DMS53 (cell line): ENCODE results near the gene PLSCR1.

Experiments used
- DNase-seq: peaks from one replicate; lab custom pipeline; 2025; lab: John Stamatoyannopoulos, UW

The PLSCR1 gene, protein sequence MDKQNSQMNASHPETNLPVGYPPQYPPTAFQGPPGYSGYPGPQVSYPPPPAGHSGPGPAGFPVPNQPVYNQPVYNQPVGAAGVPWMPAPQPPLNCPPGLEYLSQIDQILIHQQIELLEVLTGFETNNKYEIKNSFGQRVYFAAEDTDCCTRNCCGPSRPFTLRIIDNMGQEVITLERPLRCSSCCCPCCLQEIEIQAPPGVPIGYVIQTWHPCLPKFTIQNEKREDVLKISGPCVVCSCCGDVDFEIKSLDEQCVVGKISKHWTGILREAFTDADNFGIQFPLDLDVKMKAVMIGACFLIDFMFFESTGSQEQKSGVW

DNA sequence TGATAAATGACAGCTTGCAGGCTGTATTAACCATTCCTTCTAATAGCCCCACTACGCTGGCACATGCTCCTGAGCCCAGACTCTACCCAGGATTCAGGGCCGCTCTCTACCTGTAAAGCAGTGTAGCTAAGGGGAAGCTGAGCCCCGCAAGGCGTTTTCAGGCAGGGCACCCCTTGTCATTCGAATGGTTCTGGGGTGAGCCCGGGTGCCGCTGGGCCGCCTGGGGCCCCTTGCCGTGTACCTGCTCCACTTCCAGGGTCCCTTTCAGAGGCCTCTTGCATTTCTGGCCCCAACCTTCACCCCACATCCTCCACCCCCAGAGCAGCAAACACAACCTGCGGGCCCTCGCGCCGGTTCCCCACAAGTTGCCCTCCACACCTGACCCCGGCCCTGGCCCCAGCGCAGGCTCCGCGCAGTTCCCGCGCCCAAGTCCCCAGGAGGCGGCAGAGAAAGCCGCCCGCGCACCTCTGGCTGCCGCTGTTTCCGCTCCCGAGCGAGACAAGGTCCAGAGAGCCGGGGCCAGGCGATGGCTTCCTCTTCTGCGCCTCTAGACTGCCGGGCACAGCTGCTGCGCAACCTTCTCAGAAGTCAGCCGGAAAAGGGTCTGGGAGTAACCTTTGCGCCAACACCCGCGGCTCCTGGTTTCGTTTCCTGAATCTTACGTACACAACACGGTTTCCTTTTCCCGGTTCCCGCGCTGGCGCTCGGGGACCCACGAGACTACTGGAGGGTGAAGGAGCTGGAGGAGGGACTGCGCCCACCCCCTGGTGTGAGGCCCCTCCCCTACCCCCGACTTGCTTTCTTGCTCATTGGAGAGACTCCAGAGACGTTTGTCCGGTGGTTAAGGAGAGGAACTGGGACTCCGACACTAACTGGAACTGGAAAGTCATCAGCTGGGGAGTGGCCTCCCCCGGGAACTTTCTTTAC, at the start of gene PLSCR1:
Gene PLSCR1 (minus strand): TSS at position 606 of the 927 bp plus-strand sequence. CDS start 8,055 bp downstream, outside the sequence.
- DNase-seq: peak; percentile 88

DNA sequence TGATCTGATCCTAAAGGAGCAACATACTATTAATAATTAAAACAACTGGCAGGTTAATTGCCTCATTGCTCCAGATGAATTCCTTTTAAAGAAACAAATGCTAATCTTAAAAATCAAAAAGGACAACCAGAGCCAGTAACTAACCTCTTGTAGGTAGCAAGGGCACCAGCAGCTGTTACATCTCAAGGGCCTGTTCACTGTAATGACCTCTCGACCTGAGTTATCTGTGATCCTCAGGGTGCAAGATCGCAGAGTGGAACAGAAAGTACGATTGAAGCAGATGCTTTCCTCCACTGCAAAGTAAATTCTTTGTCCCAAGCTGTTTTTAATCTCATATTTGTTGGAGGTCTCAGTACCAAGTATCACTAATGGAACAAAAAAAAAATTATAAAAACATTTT, 49.4 kb upstream of the PLSCR1 start:
- no peak for DNase-seq

GRCh38 chr3:146590521-146590920, 46.1 kb upstream of the PLSCR1 start:
- no peak for DNase-seq

GRCh38 chr3:146589899-146590508, 45.6 kb upstream of the PLSCR1 start:
- peak; percentile 66 for DNase-seq

GRCh38 chr3:146585156-146585555, 40.7 kb upstream of the PLSCR1 start:
- DNase-seq: no peak

- DNase-seq: no peak
These were observed 37.6 kb upstream of the PLSCR1 start for GRCh38 chr3:146581951-146582467.

DNA sequence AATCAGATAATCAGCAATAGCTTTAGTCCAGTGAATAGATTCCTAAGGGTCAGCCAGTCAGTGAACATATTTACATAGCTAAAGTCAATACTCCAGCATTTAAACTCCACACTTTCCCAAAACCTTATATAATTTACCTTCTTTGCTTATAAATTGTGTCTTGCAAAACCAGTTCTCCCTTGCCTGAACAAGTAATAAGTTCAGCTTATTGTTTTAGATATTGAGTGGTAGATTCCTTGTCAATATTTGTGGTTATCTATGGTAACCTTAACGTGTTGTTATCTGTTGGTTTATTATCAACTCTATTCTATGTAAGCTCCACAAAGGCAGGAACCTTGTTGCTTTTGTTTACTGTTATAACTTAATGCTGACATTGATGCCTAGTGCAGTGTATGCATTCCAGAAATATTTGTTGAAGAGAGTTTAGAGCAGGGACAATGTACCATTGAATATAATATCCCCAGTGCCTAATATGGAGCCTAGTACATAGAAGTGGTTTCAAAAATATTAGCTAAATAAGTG, 36.7 kb upstream of the PLSCR1 start:
- DNase-seq: peak; percentile 61

- DNase-seq: peak; percentile 74
These were observed 33.3 kb upstream of the PLSCR1 start for GRCh38 chr3:146577662-146578061.

DNA sequence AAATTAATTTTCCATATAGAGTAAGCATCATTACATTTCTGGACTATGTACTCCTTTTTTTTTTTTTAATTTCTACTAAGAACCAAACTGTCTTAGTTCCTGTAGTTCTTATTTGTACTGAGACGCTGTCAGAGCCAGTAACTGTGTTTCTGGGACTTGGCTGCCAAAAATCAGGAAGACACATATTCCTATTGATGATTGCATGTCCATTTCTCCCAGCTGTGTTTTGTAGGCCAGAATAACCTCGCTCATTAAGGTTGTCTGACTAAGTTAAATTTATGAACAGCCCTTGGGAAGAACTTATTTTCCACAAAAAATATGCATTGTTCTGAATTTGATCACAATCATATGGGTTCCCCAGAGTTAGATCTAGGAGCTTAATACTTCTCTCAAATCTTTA, 31.2 kb upstream of the PLSCR1 start:
- DNase-seq: no peak

- DNase-seq: no peak
These were observed 29.8 kb upstream of the PLSCR1 start for GRCh38 chr3:146574173-146574572.

DNA sequence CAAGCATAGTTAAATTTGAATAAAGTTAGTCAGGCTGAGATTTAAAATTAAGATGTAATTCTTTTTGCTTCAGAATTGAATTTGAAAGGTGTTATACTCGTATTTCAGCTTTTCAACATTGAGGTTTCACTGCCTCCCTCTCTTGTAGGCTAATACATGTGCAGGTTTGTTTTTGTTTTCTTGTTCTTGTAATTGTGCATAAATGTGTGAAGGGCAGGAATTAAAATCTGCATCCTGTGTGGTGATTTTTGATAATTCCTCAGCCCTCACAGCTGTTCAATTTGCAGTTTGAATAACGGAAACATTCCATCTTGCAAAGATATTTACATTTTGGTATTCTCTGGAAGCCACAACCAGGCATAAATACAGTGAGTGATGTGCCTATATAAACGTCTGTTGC, 24.9 kb upstream of the PLSCR1 start:
- DNase-seq: no peak

DNA sequence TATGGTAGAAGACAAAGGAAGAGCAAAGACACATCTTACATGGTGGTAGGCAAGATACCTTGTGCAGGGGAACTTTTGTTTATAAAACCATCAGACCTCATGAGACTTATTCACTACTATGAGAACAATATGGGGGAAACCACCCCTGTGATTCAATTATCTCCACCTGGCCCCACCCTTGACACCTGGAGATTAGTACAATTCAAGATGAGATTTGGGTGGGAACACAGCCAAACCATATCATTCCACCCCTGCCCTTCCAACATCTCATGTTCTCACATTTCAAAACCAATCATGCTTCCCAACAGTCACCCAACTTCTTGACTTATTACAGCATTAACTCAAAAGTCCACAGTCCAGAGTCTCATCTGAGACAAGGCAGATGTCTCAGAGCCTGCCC, 21.7 kb upstream of the PLSCR1 start:
- DNase-seq: no peak

GRCh38 chr3:146561879-146562278, 17.5 kb upstream of the PLSCR1 start:
- DNase-seq: no peak

DNA sequence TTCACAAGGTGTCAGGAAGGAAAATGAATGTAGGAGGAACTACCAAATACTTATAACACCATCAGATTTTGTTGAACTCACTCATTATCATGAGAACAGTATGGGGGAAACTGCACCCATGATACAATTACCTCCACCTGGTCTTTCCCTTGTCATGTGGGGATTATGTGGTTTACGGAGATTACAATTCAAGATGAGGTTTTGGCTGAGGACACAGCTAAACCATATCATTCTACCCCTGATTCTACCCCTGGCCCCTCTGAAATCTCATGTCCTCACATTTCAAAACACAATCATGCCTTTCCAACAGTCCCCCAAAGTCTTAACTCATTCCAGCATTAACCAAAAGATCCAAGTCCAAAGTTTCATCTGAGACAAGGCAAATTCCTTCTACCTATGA, 17.1 kb upstream of the PLSCR1 start:
- DNase-seq: no peak

DNA sequence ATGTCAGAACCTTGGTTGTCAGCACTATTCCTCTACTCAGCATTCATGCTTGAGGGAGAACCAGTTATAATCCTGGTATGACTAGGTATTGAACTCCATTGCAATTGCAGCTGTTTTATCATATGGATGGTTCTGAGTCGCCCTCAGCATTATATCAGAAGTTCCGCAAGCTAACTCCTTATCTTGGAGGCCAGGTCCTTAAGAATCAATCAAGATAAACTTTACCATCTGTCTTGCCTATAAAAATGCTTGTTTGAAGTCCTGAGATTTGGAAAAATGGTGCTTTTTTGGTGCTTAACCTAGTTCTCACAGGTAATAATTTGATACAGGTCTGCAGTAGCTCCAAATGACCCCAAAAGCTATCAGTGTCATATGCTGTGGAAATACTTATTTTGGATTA, 16.3 kb upstream of the PLSCR1 start:
- DNase-seq: no peak

DNA sequence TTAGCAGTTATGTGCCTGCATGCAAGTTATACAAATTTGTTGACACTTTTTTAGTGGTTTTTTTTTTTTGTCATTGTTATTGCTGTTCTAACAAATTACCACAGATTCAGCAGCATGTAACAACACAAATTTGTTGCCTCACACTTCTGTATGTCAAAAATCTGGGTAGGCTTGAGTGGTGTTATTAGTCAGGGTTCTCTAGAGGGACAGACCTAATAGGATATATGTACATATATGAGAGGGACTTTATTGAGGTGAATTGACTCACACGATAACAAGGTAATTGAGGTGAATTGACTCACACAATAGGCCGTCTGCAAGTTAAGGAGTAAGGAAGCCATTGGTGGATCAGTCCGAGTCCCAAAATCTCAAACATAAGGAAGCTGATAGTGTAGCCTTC, 15.0 kb upstream of the PLSCR1 start:
- no peak for DNase-seq

DNA sequence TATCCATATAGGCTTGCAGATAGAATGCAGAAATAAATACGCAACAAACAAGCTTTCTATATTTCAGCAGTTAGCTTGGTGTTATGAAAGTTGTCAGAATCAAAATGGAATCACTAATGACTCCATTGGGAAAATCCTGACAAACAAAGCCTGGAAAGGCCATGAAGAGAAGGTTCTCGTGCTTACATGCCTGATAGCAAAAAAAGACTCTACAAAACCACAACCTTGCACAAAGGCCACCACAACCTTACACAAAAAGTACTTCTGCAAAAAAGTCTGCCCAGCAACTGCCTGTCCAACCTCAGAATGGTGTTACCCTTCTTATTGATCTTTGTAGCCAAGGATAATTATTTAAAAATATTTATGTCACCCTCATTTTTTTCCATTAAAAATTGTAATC, 14.4 kb upstream of the PLSCR1 start:
- no peak for DNase-seq

GRCh38 chr3:146557745-146558144, 13.3 kb upstream of the PLSCR1 start:
- no peak for DNase-seq

- DNase-seq: no peak
These were observed 10.9 kb upstream of the PLSCR1 start for GRCh38 chr3:146555311-146555710.

- DNase-seq: no peak
These were observed 9.8 kb upstream of the PLSCR1 start for GRCh38 chr3:146554151-146554760.

DNA sequence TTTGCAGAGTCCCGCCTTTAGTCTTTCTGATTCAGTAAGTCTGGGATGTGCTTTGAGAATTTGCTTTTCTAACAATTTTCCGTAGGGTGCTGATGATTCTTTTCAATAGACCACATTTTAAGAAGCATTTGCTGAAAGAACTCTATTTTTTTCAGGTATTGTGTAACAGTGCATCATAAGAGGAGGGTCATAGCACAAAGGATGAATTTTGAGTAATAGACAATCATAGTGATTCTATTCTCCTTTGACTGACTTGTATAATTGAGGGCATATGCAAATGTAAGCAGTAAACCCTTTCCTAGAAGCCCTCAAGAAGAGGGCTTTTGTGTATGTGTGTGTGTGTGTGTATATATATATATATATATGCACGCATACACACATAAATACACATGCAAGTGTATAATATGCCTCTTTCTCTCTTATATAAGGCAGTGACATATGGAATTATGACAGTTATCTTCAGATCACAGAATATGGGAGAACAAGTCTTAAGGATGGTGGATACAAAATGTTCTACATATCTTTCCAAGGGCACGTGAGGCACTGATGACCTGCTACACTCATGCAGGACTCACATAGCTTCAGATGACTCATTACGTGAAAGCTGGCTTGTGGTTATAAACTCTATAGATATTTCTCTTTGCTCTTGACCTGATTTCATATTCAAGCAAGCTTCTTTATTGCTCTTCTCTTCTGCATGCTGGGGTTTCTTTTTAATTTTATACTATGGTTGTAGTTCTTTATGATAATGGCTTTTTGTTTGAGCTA, 6.5 kb upstream of the PLSCR1 start:
- DNase-seq: peak; percentile 13
